ENCODE measurements around the gene GPR37L1. TPM values are rescaled to one million over a fixed set of nuclear protein-coding genes. Genes with fewer than 3 reads are reported as not detected.

Gene GPR37L1
- total and polyA plus RNA-seq, 10 of the 15 experiments (the other 5 are each of a cell fraction or from before 2014, with no cell fraction given) = under 0.01 to 0.08 (median 0.02) TPM; not detected in 5

GRCh38 chr1:202159534-202160371 is 37.0 kb downstream of the GPR37L1 start (continued):
- TF ChIP-seq NRF1 (conservative IDR thresholded peaks at IDR 0.05; ENCODE audit: low read depth, low read length) (no peak), SKIL (IDR thresholded peaks at IDR 0.05; ENCODE audit: low read depth, poor library complexity, severe bottlenecking) (no peak), ZNF592 (IDR thresholded peaks at IDR 0.05) (0 out of 2 replicates have a peak, but pooled peaks have one; percentile 37), NFYB (IDR thresholded peaks at IDR 0.05; ENCODE audit: insufficient read depth, low read depth, low read length) (no peak), MEF2B (IDR thresholded peaks at IDR 0.05; ENCODE audit: partially characterized antibody, poor library complexity, severe bottlenecking) (peak; percentile 17), STAT1 (conservative IDR thresholded peaks at IDR 0.05) (no peak), ZNF217 (IDR thresholded peaks at IDR 0.05) (no peak), RAD21 (IDR thresholded peaks at IDR 0.05; ENCODE audit: insufficient read depth, low read depth, low read length) (no peak), BRCA1 (IDR thresholded peaks at IDR 0.05; ENCODE audit: low read depth, low read length) (no peak), ZNF24 (IDR thresholded peaks at IDR 0.05) (no peak), HSF1 (IDR thresholded peaks at IDR 0.05; ENCODE audit: low read depth, low read length) (no peak), ASH2L (IDR thresholded peaks at IDR 0.05; ENCODE audit: borderline replicate concordance, low read depth) (no peak), JUND (IDR thresholded peaks at IDR 0.05; ENCODE audit: low read depth, low read length) (0 out of 2 replicates have a peak, but pooled peaks have one; percentile 12), NFIC (IDR thresholded peaks at IDR 0.05; ENCODE audit: low read depth, low read length) (no peak), KLF5 (IDR thresholded peaks at IDR 0.05; ENCODE audit: partially characterized antibody) (no peak), ZSCAN29 (IDR thresholded peaks at IDR 0.05) (no peak), MXI1 (IDR thresholded peaks at IDR 0.05; ENCODE audit: low read depth, low read length) (peak; percentile 66), CEBPB (IDR thresholded peaks at IDR 0.05; ENCODE audit: borderline replicate concordance in 1 of 2, low read depth in 2 of 2, low read length in 2 of 2) (no peak), SP1 (IDR thresholded peaks at IDR 0.05; ENCODE audit: low read depth, low read length) (peak; percentile 46), IRF5 (IDR thresholded peaks at IDR 0.05; ENCODE audit: borderline replicate concordance) (no peak), POLR2AphosphoS2 (IDR thresholded peaks at IDR 0.05; ENCODE audit: low read depth, low read length) (no peak)
